GM12875 (cell line): Measurements from ENCODE around the gene PCBP3.

Source experiments
- H3K4me3 ChIP-seq: one replicate; pipeline ENCODE4 v1.5.1; 2011; ENCODE audit warnings: low read depth, low read length, control low read depth
- CTCF ChIP-seq: IDR thresholded peaks from 2 replicates; pipeline ENCODE4 v1.5.1; 2011; ENCODE audit warnings: low read depth, mild to moderate bottlenecking, control low read depth, inconsistent platforms, low read length, moderate library complexity, borderline replicate concordance; ENCODE audit not compliant: insufficient read depth

PCBP3 gene

DNA sequence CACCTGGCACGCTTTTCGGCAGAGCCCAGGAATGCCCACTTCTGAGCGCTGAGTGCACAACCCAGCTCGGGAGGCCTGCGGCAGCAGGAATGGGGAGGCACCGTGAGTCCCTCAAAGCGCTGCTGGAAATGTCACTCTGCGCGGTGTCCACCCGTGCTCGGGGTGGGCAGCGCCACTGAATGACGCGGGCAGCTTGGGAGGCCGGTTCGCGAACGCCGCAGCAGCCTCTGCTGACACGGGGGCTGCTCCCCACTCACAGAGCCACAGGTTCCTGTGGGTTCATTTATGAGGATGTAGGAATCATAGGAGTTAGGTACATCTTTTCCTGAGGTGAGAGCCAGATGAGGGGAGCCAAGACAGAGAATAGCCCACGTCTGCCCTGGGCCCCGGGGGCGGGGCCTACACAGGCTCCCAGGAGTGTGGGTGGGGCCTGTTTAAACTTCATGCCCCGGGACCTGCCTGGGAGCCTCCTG is 191.3 kb downstream of the PCBP3 start:
- H3K4me3 ChIP-seq: no peak overlapping the region
- TF ChIP-seq CTCF: no peak

DNA sequence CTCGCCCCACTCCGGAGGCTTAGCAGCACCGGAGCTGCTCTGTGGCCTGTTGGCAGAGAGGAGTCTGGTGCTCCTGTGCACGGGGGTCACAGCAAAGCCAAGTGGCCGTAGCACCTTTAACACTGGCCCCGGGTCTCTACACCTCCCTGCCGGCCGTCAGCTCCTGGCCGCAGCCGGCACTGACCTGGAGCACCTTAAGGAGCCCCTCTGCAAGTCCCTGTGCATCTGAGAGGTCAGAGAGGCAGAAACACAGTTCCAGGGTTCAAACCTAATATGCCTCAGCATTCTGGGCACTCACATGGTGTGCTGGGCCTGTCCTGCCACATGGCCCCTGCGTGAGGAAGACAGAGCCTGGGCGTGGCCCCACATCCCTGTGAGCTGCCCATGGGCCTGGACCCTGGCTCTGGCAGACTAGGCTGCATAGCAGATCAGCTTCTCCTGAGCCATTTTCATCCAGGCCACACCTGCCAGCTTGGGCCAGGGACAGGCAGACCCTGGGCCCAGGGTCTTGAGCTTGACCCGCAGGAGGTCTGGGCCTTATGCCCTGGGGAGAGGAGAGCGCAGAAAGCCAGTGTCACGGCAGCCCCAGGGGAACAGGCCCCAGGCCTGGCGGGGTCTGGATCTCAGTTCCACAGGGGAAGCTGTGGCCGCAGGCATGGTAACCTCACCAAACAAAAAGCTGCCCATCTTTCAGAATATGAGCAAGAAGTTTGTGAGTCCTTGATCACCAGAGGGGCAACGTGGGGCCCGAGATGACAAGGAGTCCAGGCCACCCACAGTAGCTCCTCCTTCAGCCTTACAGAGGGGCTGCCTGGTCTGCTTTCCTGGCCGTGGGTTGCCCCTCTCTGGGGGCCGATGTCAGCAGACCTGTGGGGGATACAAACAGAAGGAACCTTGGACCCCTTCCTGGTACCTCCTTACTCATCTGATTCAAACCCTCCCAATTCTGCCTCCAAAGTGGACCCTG is 192.1 kb downstream of the PCBP3 start:
- TF ChIP-seq CTCF: no peak
- H3K4me3 ChIP-seq: no peak overlapping the region

DNA sequence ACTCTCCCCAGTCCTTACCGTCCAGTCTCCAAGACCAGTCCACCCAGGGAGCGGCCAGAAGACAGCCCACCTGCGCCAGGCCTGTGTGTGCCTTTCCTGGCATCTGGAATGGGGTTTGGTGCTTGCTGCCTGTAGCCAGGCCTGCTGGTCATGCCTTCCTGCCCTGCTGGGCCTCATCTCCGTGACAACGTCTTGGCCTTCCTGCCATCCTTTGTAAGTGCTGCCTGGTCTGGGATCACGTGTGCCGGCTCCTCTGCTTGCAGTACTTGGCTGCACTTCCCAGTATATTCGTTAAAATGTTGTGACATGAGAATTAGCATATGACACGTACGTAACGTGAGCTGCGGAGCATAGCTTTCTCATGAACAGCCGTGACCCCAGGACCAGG is 192.7 kb downstream of the PCBP3 start:
- TF ChIP-seq CTCF: no peak
- H3K4me3 ChIP-seq: no peak overlapping the region

GRCh38 chr21:45836694-45837670 is 193.5 kb downstream of the PCBP3 start:
- TF ChIP-seq CTCF: no peak
- no peak overlapping the region for H3K4me3 ChIP-seq

DNA sequence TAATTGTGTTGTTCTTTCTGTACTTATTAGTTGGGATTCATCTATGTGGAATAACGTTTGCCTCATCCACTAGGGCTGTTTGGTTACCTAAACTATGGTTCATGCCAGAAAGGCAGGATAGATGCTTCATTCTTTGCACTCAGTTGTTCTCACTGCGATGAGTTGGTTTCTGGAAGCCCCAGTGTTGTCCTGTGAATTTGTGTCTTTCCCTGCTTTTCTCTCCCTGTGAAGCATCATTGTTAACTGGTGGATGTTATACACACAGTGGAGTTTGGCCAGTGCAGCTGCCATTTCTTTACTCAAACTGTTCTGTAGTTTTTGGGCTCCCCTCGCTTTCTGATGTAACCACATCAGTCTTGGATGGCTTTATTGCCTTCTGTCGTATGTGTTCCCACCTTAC is 194.4 kb downstream of the PCBP3 start:
- TF ChIP-seq CTCF: no peak
- no peak overlapping the region for H3K4me3 ChIP-seq

GRCh38 chr21:45838634-45839033 is 195.1 kb downstream of the PCBP3 start:
- no peak for TF ChIP-seq CTCF
- H3K4me3 ChIP-seq: no peak overlapping the region

DNA sequence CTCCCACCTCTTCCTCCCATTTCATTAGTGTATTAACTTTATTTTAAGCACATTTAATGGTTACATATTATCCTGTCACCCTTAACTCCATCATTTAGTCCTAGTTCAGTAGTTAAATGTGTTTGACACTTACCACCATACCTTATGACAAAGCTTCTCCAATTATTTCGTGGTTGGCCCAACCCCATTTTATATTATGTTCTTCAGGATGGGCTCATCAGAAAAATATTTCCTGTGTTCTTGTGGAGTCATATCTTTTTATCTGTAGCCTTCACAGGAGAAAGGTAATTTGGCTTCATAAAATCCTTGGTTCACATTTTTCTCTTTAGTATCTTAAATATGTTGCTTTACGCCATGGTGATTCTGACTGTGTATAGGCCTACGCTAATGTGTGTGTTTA is 195.7 kb downstream of the PCBP3 start:
- no peak for TF ChIP-seq CTCF
- no peak overlapping the region for H3K4me3 ChIP-seq
